Common myeloid progenitor, CD34-positive (primary cell): ENCODE data around the gene VDR.

Experiments
- CTCF ChIA-PET: fragments of 350-600 bp; sonication (Branson Sonifier 250); formaldehyde crosslinking; loops from one replicate; lab custom pipeline; 2021; ENCODE audit warnings: antibody characterized with exemption; lab: Charles Lee
- POLR2A ChIA-PET: fragments of 350-600 bp; sonication (Branson Sonifier 250); formaldehyde crosslinking; loops from one replicate; lab custom pipeline; 2021; ENCODE audit warnings: antibody characterized with exemption; lab: Charles Lee
- DNase-seq, 3 donors: peaks; one replicate each; pipeline versions ENCODE4 v3.0.0 to v3.0.0-alpha.2; 2013
- H3K27ac ChIP-seq, 2 experiments: 1 replicate in 1 of 2; 2 replicates in 1 of 2; pipeline ENCODE4 v1.7.0; 2013; ENCODE audit warnings: inconsistent platforms in 2 of 2, low read length in 2 of 2, mild to moderate bottlenecking in 2 of 2, low read depth in 1 of 2, moderate library complexity in 1 of 2; ENCODE audit not compliant: severe bottlenecking in 2 of 2, insufficient read depth in 1 of 2, poor library complexity in 1 of 2
- H3K27me3 ChIP-seq, 5 experiments: replicated peaks in 2 of 5; 1 replicate in 3 of 5; 2 replicates in 2 of 5; pipeline versions ENCODE4 v1.6.1 to v1.7.0; 2013; ENCODE audit warnings: low read length in 4 of 5, mild to moderate bottlenecking in 2 of 5, moderate library complexity in 2 of 5, inconsistent platforms in 1 of 5; ENCODE audit not compliant: insufficient read depth in 5 of 5, control insufficient read depth in 4 of 5
- H3K36me3 ChIP-seq, 4 experiments: 1 replicate in 2 of 4; 2 replicates in 2 of 4; pipeline versions ENCODE4 v1.6.1 to v1.7.0; 2013; ENCODE audit warnings: low read length in 3 of 4, control low read depth in 1 of 4, mild to moderate bottlenecking in 1 of 4; ENCODE audit not compliant: control insufficient read depth in 4 of 4, insufficient read depth in 4 of 4
- H3K4me1 ChIP-seq, 4 experiments: 1 replicate in 3 of 4; 2 replicates in 1 of 4; pipeline versions ENCODE4 v1.6.1 to v1.7.1; 2013; ENCODE audit warnings: low read length in 3 of 4, mild to moderate bottlenecking in 3 of 4, control low read depth in 1 of 4, inconsistent platforms in 1 of 4, moderate library complexity in 1 of 4; ENCODE audit not compliant: control insufficient read depth in 4 of 4, insufficient read depth in 4 of 4; ENCODE audit errors: control extremely low read depth in 1 of 4
- H3K4me3 ChIP-seq, 7 experiments: 1 replicate in 4 of 7; 2 replicates in 3 of 7; pipeline versions ENCODE4 v1.5.1 to v1.7.0; 2013; ENCODE audit warnings: mild to moderate bottlenecking in 7 of 7, low read length in 6 of 7, moderate library complexity in 6 of 7, inconsistent platforms in 2 of 7, low read depth in 2 of 7, control low read depth in 1 of 7; ENCODE audit not compliant: insufficient read depth in 4 of 7, control insufficient read depth in 1 of 7; ENCODE audit errors: extremely low read depth in 1 of 7
- H3K9me3 ChIP-seq, 5 experiments: 1 replicate in 4 of 5; 2 replicates in 1 of 5; pipeline versions ENCODE4 v1.6.1 to v1.7.1; 2013; ENCODE audit warnings: low read length in 4 of 5, mild to moderate bottlenecking in 2 of 5, inconsistent platforms in 1 of 5, low read depth in 1 of 5, moderate library complexity in 1 of 5; ENCODE audit not compliant: control insufficient read depth in 4 of 5, insufficient read depth in 2 of 5; ENCODE audit errors: control extremely low read depth in 1 of 5
- WGBS: methylation state at CpG from one replicate; pipeline ENCODE4 v1.1.5; 2013; ENCODE audit not compliant: insufficient coverage; 5-methylcytosine and 5-hydroxymethylcytosine counted together

Gene VDR

GRCh38 chr12:47805417-47805816, 99.4 kb downstream of the VDR start:
- H3K4me1 ChIP-seq, result peaks cover 38 to 100% (median 97%) of the 10 kb centered on the region in 4 experiments
- peaks cover 0 to 6% (median 3%) of the 10 kb centered on the region in 4 experiments for H3K36me3 ChIP-seq
- POLR2A ChIA-PET, result interaction anchor here (1.1 kb wide), 1 partner anchor 23 kb away, joined by 7 read pairs; no protein-coding TSS in a partner anchor
- CTCF ChIA-PET, result interaction anchor here (1.1 to 49.5 kb wide), 6 partner anchors 8 to 33 kb away, joined by 3 to 1391 read pairs (median 13); partner anchors contain the start of genes HDAC7 and SLC48A1
- H3K4me3 ChIP-seq, result no peak overlapping the region
- peak overlapping the region; percentile 13 to 50 for H3K27ac ChIP-seq
- DNase-seq, result no peak
- no peaks in the 10 kb centered on the region for H3K27me3 ChIP-seq
- 59% methylated on average over 2 of the region's 2 CpGs for WGBS
- no peaks in the 10 kb centered on the region for H3K9me3 ChIP-seq

- no peaks in the 10 kb centered on the region for H3K9me3 ChIP-seq
- POLR2A ChIA-PET, result interaction anchor here (0.6 to 1.1 kb wide), 3 partner anchors 9 to 24 kb away, joined by 3 to 12 read pairs (median 7); no protein-coding TSS in a partner anchor
- peaks cover 0 to 11% (median 4%) of the 10 kb centered on the region in 4 experiments for H3K36me3 ChIP-seq
- H3K27me3 ChIP-seq, result no peaks in the 10 kb centered on the region
- peaks cover 33 to 100% (median 97%) of the 10 kb centered on the region in 4 experiments for H3K4me1 ChIP-seq
- CTCF ChIA-PET, result interaction anchor here (1.9 to 49.5 kb wide), 4 partner anchors 14 to 94 kb away, joined by 5 to 1391 read pairs (median 60); partner anchors contain the start of genes HDAC7 and SLC48A1
- 81% methylated on average over 6 of the region's 8 CpGs for WGBS
- no peak overlapping the region for H3K4me3 ChIP-seq
- DNase-seq, result no peak
- H3K27ac ChIP-seq, result peak overlapping the region in 1 of 2 experiments; percentile 50
These were observed 100.6 kb downstream of the VDR start for GRCh38 chr12:47804171-47804570.

GRCh38 chr12:47803191-47803875, 101.5 kb downstream of the VDR start:
- CTCF ChIA-PET, result interaction anchor here (1.9 to 49.5 kb wide), 5 partner anchors 10 to 94 kb away, joined by 5 to 1391 read pairs (median 33); partner anchors contain the start of gene HDAC7
- peak overlapping the region in 4 of 7 experiments; percentile 9 to 60 (median 26) for H3K4me3 ChIP-seq
- peak in 2 of 3 donors; percentile 37 to 46 for DNase-seq
- POLR2A ChIA-PET, result interaction anchor here (0.6 to 2.2 kb wide), 4 partner anchors 10 to 30 kb away, joined by 3 to 12 read pairs (median 10); no protein-coding TSS in a partner anchor
- H3K36me3 ChIP-seq, result peaks cover 0 to 15% (median 10%) of the 10 kb centered on the region in 4 experiments
- peak overlapping the region in 1 of 2 experiments; percentile 71 for H3K27ac ChIP-seq
- peaks cover 28 to 100% (median 95%) of the 10 kb centered on the region in 4 experiments for H3K4me1 ChIP-seq
- no peaks in the 10 kb centered on the region for H3K27me3 ChIP-seq
- H3K9me3 ChIP-seq, result no peaks in the 10 kb centered on the region
- 22% methylated on average over 11 of the region's 12 CpGs for WGBS

- H3K4me3 ChIP-seq, result peak overlapping the region in 4 of 7 experiments; percentile 21 to 60 (median 42)
- peaks cover 24 to 99% (median 89%) of the 10 kb centered on the region in 4 experiments for H3K4me1 ChIP-seq
- POLR2A ChIA-PET, result interaction anchor here (1.2 to 2.2 kb wide), 4 partner anchors 11 to 31 kb away, joined by 3 to 12 read pairs (median 6); partner anchors contain the start of gene HDAC7
- WGBS, result 21% methylated on average over 3 of the region's 5 CpGs
- H3K36me3 ChIP-seq, result peaks cover 0 to 25% (median 14%) of the 10 kb centered on the region in 4 experiments
- CTCF ChIA-PET, result interaction anchor here (1.0 to 49.5 kb wide), 17 partner anchors 8 to 96 kb away, joined by 3 to 1391 read pairs (median 5); partner anchors contain the start of genes HDAC7 and RPAP3
- no peaks in the 10 kb centered on the region for H3K9me3 ChIP-seq
- H3K27me3 ChIP-seq, result no peaks in the 10 kb centered on the region
- H3K27ac ChIP-seq, result peak overlapping the region; percentile 2 to 71
- DNase-seq, result peak in 2 of 3 donors; percentile 55
These were observed 102.5 kb downstream of the VDR start for GRCh38 chr12:47802312-47802711.

- POLR2A ChIA-PET, result interaction anchor here (0.8 to 2.2 kb wide), 5 partner anchors 11 to 32 kb away, joined by 3 to 12 read pairs (median 4); partner anchors contain the start of gene HDAC7
- Histone ChIP-seq H3K4me1 (peaks cover 21 to 94% (median 84%) of the 10 kb centered on the region in 4 experiments), H3K27me3 (no peaks in the 10 kb centered on the region), H3K4me3 (peak overlapping the region in 3 of 7 experiments; percentile 41 to 48 (median 44)), H3K36me3 (peaks cover 1 to 28% (median 15%) of the 10 kb centered on the region in 4 experiments), H3K9me3 (no peaks in the 10 kb centered on the region), H3K27ac (peak overlapping the region in 1 of 2 experiments; percentile 71)
- CTCF ChIA-PET, result interaction anchor here (1.0 to 49.5 kb wide), 17 partner anchors 8 to 96 kb away, joined by 3 to 1391 read pairs (median 5); partner anchors contain the start of genes HDAC7 and RPAP3
- WGBS, result 39% methylated on average over 6 of the region's 9 CpGs
- no peak for DNase-seq
These were observed 102.9 kb downstream of the VDR start for GRCh38 chr12:47801904-47802246.

- no peak overlapping the region for H3K27ac ChIP-seq
- 48% methylated on average over 7 of the region's 7 CpGs for WGBS
- H3K27me3 ChIP-seq, result no peaks in the 10 kb centered on the region
- ChIA-PET POLR2A (interaction anchor here (0.8 to 2.2 kb wide), 5 partner anchors 12 to 32 kb away, joined by 3 to 12 read pairs (median 4); partner anchors contain the start of gene HDAC7), CTCF (interaction anchor here (1.1 to 49.5 kb wide), 16 partner anchors 9 to 95 kb away, joined by 3 to 1391 read pairs (median 6); partner anchors contain the start of genes HDAC7 and RPAP3)
- no peaks in the 10 kb centered on the region for H3K9me3 ChIP-seq
- peak overlapping the region in 3 of 7 experiments; percentile 1 to 48 (median 41) for H3K4me3 ChIP-seq
- peaks cover 2 to 33% (median 18%) of the 10 kb centered on the region in 4 experiments for H3K36me3 ChIP-seq
- H3K4me1 ChIP-seq, result peaks cover 18 to 89% (median 79%) of the 10 kb centered on the region in 4 experiments
- DNase-seq, result peak in 2 of 3 donors; percentile 48 to 51
These were observed 103.5 kb downstream of the VDR start for GRCh38 chr12:47801170-47801903.
